ENCODE data around the gene ALG12.

ALG12 gene

GRCh38 chr22:49918911-49919881 is 958 bp upstream of the ALG12 start:
- FAIRE-seq (peak; percentile 20), DNase-seq (ENCODE audit: insufficient read length, low spot score) (no peak)
- TF ChIP-seq PAX5 (IDR thresholded peaks at IDR 0.05; ENCODE audit: insufficient read depth, low read length, severe bottlenecking) (no peak), TAF1 (IDR thresholded peaks at IDR 0.05; ENCODE audit: low read depth, low read length) (no peak), SPI1 (IDR thresholded peaks at IDR 0.05; ENCODE audit: low read depth, low read length) (no peak), POLR2A (IDR thresholded peaks at IDR 0.05; ENCODE audit: low read depth, low read length) (no peak), POLR2AphosphoS5 (IDR thresholded peaks at IDR 0.05; ENCODE audit: low read depth, low read length) (no peak), POU2F2 (IDR thresholded peaks at IDR 0.05; ENCODE audit: low read depth, low read length) (no peak)

- DNase-seq (ENCODE audit: insufficient read length, low spot score): no peak
- no peak for FAIRE-seq
- TF ChIP-seq TAF1 (IDR thresholded peaks at IDR 0.05; ENCODE audit: low read depth, low read length) (no peak), PAX5 (IDR thresholded peaks at IDR 0.05; ENCODE audit: insufficient read depth, low read length, severe bottlenecking) (no peak), SPI1 (IDR thresholded peaks at IDR 0.05; ENCODE audit: low read depth, low read length) (no peak), POLR2A (IDR thresholded peaks at IDR 0.05; ENCODE audit: low read depth, low read length) (no peak), POLR2AphosphoS5 (IDR thresholded peaks at IDR 0.05; ENCODE audit: low read depth, low read length) (no peak), POU2F2 (IDR thresholded peaks at IDR 0.05; ENCODE audit: low read depth, low read length) (no peak)
Observed at GRCh38 chr22:49916831-49917230, 1.4 kb downstream of the ALG12 start.

- TF ChIP-seq POLR2A (IDR thresholded peaks at IDR 0.05; ENCODE audit: low read depth, low read length): no peak
- FAIRE-seq (no peak), DNase-seq (ENCODE audit: insufficient read length, low spot score) (no peak)
Observed at GRCh38 chr22:49915610-49916009, 2.6 kb downstream of the ALG12 start.

- no peak for TF ChIP-seq POLR2AphosphoS5 (IDR thresholded peaks at IDR 0.05; ENCODE audit: low read depth, low read length)
- no peak for DNase-seq (ENCODE audit: insufficient read length, low spot score)
- FAIRE-seq: no peak
Observed at GRCh38 chr22:49914256-49914655, 4.0 kb downstream of the ALG12 start.

- TF ChIP-seq SPI1 (IDR thresholded peaks at IDR 0.05; ENCODE audit: low read depth, low read length): no peak
- TF ChIP-seq PAX5 (IDR thresholded peaks at IDR 0.05; ENCODE audit: insufficient read depth, low read length, severe bottlenecking): no peak
- no peak for TF ChIP-seq TAF1 (IDR thresholded peaks at IDR 0.05; ENCODE audit: low read depth, low read length)
- TF ChIP-seq POU2F2 (IDR thresholded peaks at IDR 0.05; ENCODE audit: low read depth, low read length): no peak
- no peak for TF ChIP-seq POLR2A (IDR thresholded peaks at IDR 0.05; ENCODE audit: low read depth, low read length)
- no peak for TF ChIP-seq POLR2AphosphoS5 (IDR thresholded peaks at IDR 0.05; ENCODE audit: low read depth, low read length)
- no peak for DNase-seq (ENCODE audit: insufficient read length, low spot score)
- FAIRE-seq: no peak
Observed at GRCh38 chr22:49913446-49913845, 4.8 kb downstream of the ALG12 start.

GRCh38 chr22:49913026-49913425 is 5.2 kb downstream of the ALG12 start:
- DNase-seq (ENCODE audit: insufficient read length, low spot score) (no peak), FAIRE-seq (no peak)
- TF ChIP-seq TAF1 (IDR thresholded peaks at IDR 0.05; ENCODE audit: low read depth, low read length) (no peak), POLR2A (IDR thresholded peaks at IDR 0.05; ENCODE audit: low read depth, low read length) (no peak), POU2F2 (IDR thresholded peaks at IDR 0.05; ENCODE audit: low read depth, low read length) (no peak), SPI1 (IDR thresholded peaks at IDR 0.05; ENCODE audit: low read depth, low read length) (no peak), POLR2AphosphoS5 (IDR thresholded peaks at IDR 0.05; ENCODE audit: low read depth, low read length) (no peak), PAX5 (IDR thresholded peaks at IDR 0.05; ENCODE audit: insufficient read depth, low read length, severe bottlenecking) (no peak)

GRCh38 chr22:49911881-49912625 is 6.2 kb downstream of the ALG12 start:
- DNase-seq (ENCODE audit: insufficient read length, low spot score): no peak
- FAIRE-seq: no peak
- TF ChIP-seq PAX5 (IDR thresholded peaks at IDR 0.05; ENCODE audit: insufficient read depth, low read length, severe bottlenecking): no peak
- no peak for TF ChIP-seq POLR2A (IDR thresholded peaks at IDR 0.05; ENCODE audit: low read depth, low read length)
- TF ChIP-seq POU2F2 (IDR thresholded peaks at IDR 0.05; ENCODE audit: low read depth, low read length): no peak
- no peak for TF ChIP-seq SPI1 (IDR thresholded peaks at IDR 0.05; ENCODE audit: low read depth, low read length)
- TF ChIP-seq TAF1 (IDR thresholded peaks at IDR 0.05; ENCODE audit: low read depth, low read length): no peak
- TF ChIP-seq POLR2AphosphoS5 (IDR thresholded peaks at IDR 0.05; ENCODE audit: low read depth, low read length): no peak

- TF ChIP-seq PAX5 (IDR thresholded peaks at IDR 0.05; ENCODE audit: insufficient read depth, low read length, severe bottlenecking): no peak
- TF ChIP-seq POLR2A (IDR thresholded peaks at IDR 0.05; ENCODE audit: low read depth, low read length): no peak
- FAIRE-seq: no peak
- DNase-seq (ENCODE audit: insufficient read length, low spot score): no peak
Observed at GRCh38 chr22:49910229-49911155, 7.7 kb downstream of the ALG12 start.

GRCh38 chr22:49909476-49910205 is 8.6 kb downstream of the ALG12 start:
- FAIRE-seq: no peak

More at GRCh38 chr22:49909476-49910205, 8.6 kb downstream of the ALG12 start:
- TF ChIP-seq POU2F2 (IDR thresholded peaks at IDR 0.05; ENCODE audit: low read depth, low read length): no peak
- TF ChIP-seq PAX5 (IDR thresholded peaks at IDR 0.05; ENCODE audit: insufficient read depth, low read length, severe bottlenecking): no peak
- no peak for TF ChIP-seq SPI1 (IDR thresholded peaks at IDR 0.05; ENCODE audit: low read depth, low read length)
- TF ChIP-seq POLR2AphosphoS5 (IDR thresholded peaks at IDR 0.05; ENCODE audit: low read depth, low read length): no peak
- TF ChIP-seq TAF1 (IDR thresholded peaks at IDR 0.05; ENCODE audit: low read depth, low read length): no peak
- no peak for DNase-seq (ENCODE audit: insufficient read length, low spot score)
